ENCODE results near the gene RNASE13. TPM values are rescaled to one million over a fixed set of nuclear protein-coding genes. Genes with fewer than 3 reads are reported as not detected.

Gene RNASE13
- total and polyA plus RNA-seq, 2 of the 4 experiments (the other 2 are of a cell fraction), result not detected

DNA sequence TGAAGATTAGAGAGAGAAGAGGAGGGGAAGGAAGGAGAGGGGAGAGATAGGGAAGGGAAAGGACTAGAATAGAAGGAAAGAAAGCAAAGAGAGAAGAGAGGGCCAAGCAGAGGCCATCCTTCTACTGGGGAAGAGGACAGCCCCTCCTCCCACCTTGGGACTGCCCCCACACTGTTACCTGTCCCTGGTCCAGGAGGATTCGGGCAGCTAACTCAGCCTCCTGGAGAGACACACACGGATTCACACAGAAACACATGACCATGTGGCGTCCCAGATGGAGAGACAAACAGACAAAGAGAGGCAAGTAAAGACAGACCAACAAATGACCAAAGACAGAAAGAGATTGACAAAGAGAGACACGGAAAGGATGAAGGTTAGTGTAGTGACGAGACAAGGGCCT, 11.9 kb downstream of the RNASE13 start:
- Histone ChIP-seq H3K9me3 (ENCODE audit: control insufficient read depth, insufficient read depth, low read length) (no peaks in the 10 kb centered on the region), H2AK9ac (replicated peaks; ENCODE audit: low read depth, low read length, poor library complexity) (no peak overlapping the region), H4K5ac (ENCODE audit: low read depth, low read length) (no peak overlapping the region), H3K18ac (ENCODE audit: low read depth, low read length) (no peak overlapping the region), H3K79me1 (ENCODE audit: low read depth in 1 of 2, low read length in 2 of 2) (no peaks in the 10 kb centered on the region), H3K4me2 (ENCODE audit: low read depth, low read length) (no peak overlapping the region), H4K20me1 (ENCODE audit: insufficient read depth, low read length) (no peaks in the 10 kb centered on the region), H2BK20ac (ENCODE audit: low read depth, low read length) (no peak overlapping the region), H3K23ac (ENCODE audit: low read depth, low read length) (no peak overlapping the region; the same call in 1 of the 2 replicates), H3K9ac (ENCODE audit: low read depth, low read length) (no peak overlapping the region), H2AFZ (replicated peaks; ENCODE audit: low read length, poor library complexity) (peak overlapping the region; percentile 24), H2AK5ac (ENCODE audit: low read depth, low read length) (no peak overlapping the region), H3K27me3 (ENCODE audit: control insufficient read depth, insufficient read depth, low read length) (peaks cover 59% of the 10 kb centered on the region), H3K27ac (ENCODE audit: insufficient read depth, low read length) (no peak overlapping the region), H2BK5ac (ENCODE audit: low read depth, low read length, poor library complexity, severe bottlenecking) (no peak overlapping the region), H2BK15ac (ENCODE audit: low read depth, low read length) (no peak overlapping the region), H3K4ac (ENCODE audit: low read depth, low read length) (no peak overlapping the region), H4K91ac (ENCODE audit: insufficient read depth, low read depth, low read length) (no peak overlapping the region), H3K36me3 (ENCODE audit: control insufficient read depth, insufficient read depth, low read length) (no peaks in the 10 kb centered on the region), H2BK120ac (ENCODE audit: low read depth, low read length) (no peak overlapping the region), H3K9me1 (ENCODE audit: insufficient read depth, low read length) (no peaks in the 10 kb centered on the region), H4K8ac (ENCODE audit: low read depth in 2 of 2, low read length in 2 of 2) (no peak overlapping the region), H3K14ac (replicated peaks; ENCODE audit: low read depth, low read length) (no peak overlapping the region), H3K4me3 (ENCODE audit: insufficient read depth, low read depth, low read length) (no peak overlapping the region), H3K56ac (ENCODE audit: extremely low read depth, insufficient read depth, low read length) (no peak overlapping the region), H3K4me1 (ENCODE audit: control insufficient read depth, insufficient read depth, low read length) (no peaks in the 10 kb centered on the region)
- TF ChIP-seq FOS (IDR thresholded peaks at IDR 0.05; ENCODE audit: low read depth, low read length) (no peak), BHLHE40 (IDR thresholded peaks at IDR 0.05; ENCODE audit: low read depth, low read length) (no peak), CHD1 (IDR thresholded peaks at IDR 0.05; ENCODE audit: low read depth, low read length) (no peak), POLR2A (IDR thresholded peaks at IDR 0.05; ENCODE audit: low read depth, low read length) (no peak), MAFK (IDR thresholded peaks at IDR 0.05; ENCODE audit: low read depth, low read length) (no peak), NFE2L2 (IDR thresholded peaks at IDR 0.05; ENCODE audit: low read depth, low read length) (no peak), MXI1 (IDR thresholded peaks at IDR 0.05; ENCODE audit: borderline replicate concordance, low read depth, low read length) (no peak), CTCF (conservative IDR thresholded peaks at IDR 0.05; ENCODE audit: low read depth, low read length) (no peak), RAD21 (IDR thresholded peaks at IDR 0.05; ENCODE audit: low read length) (no peak), SMC3 (IDR thresholded peaks at IDR 0.05; ENCODE audit: low read depth, low read length) (no peak), CEBPB (IDR thresholded peaks at IDR 0.05; ENCODE audit: low read depth, low read length) (no peak), MAZ (IDR thresholded peaks at IDR 0.05; ENCODE audit: borderline replicate concordance, low read depth, low read length) (no peak), USF2 (IDR thresholded peaks at IDR 0.05; ENCODE audit: low read depth, low read length) (no peak), RCOR1 (IDR thresholded peaks at IDR 0.05; ENCODE audit: insufficient replicate concordance, low read length) (no peak), RFX5 (IDR thresholded peaks at IDR 0.05; ENCODE audit: low read depth, low read length) (no peak)
- TF ChIP-seq, protein P1, sequence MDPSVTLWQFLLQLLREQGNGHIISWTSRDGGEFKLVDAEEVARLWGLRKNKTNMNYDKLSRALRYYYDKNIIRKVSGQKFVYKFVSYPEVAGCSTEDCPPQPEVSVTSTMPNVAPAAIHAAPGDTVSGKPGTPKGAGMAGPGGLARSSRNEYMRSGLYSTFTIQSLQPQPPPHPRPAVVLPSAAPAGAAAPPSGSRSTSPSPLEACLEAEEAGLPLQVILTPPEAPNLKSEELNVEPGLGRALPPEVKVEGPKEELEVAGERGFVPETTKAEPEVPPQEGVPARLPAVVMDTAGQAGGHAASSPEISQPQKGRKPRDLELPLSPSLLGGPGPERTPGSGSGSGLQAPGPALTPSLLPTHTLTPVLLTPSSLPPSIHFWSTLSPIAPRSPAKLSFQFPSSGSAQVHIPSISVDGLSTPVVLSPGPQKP (IDR thresholded peaks at IDR 0.05; ENCODE audit: borderline replicate concordance, low read depth, low read length), result no peak
- DNase-seq, result no peak
- 83% methylated on average over 1 of the region's 5 CpGs; no CpG with 5 or more reads in 1 of the 2 experiments for WGBS, 2 experiments (ENCODE audit: extremely low coverage in 2 of 2, insufficient read length in 1 of 2)
- dilution Hi-C loops (cut with HindIII; ENCODE audit: low sequenced_read_pairs, unreplicated experiment), result no loop called here
- no TSS peak for BruUV-seq (replicated peaks)
- CTCF ChIA-PET, result no interaction called here
- POLR2A ChIA-PET (ENCODE audit: unreplicated experiment), result no interaction called here
- in situ Hi-C loops (cut with MboI; ENCODE audit: low sequenced_read_pairs), result no loop called here
- intact Hi-C loops (cut with micrococcal nuclease), result no loop called here
- no peak for ATAC-seq (ENCODE audit: low read depth)

Measured in IMR-90 (cell line).